ENCODE data around the gene KRABD2.
A peak's percentile ranks its signal among the peaks of the same experiment; 100 is the strongest.

The KRABD2 gene

GRCh38 chr17:8417806-8418205, 41.3 kb upstream of the KRABD2 start:
- no peaks in the 10 kb centered on the region for H3K36me3 ChIP-seq
- TF ChIP-seq POLR2A (IDR thresholded peaks at IDR 0.05) (no peak), CTCF (IDR thresholded peaks at IDR 0.05) (no peak)
- H3K9me3 ChIP-seq, result no peaks in the 10 kb centered on the region
- H3K4me1 ChIP-seq, result peaks cover 0 to 21% (median 5%) of the 10 kb centered on the region in 4 donors
- no peak overlapping the region for H3K27ac ChIP-seq
- no peak for DNase-seq
- no peak overlapping the region for H3K4me3 ChIP-seq
- H3K27me3 ChIP-seq, result no peaks in the 10 kb centered on the region

- DNase-seq, result no peak
- Histone ChIP-seq H3K9me3 (no peaks in the 10 kb centered on the region), H3K27ac (no peak overlapping the region), H3K36me3 (no peaks in the 10 kb centered on the region), H3K4me1 (peaks cover 0 to 6% (median 0%) of the 10 kb centered on the region in 4 donors), H3K27me3 (no peaks in the 10 kb centered on the region), H3K4me3 (no peak overlapping the region)
- TF ChIP-seq CTCF (IDR thresholded peaks at IDR 0.05) (no peak), POLR2A (IDR thresholded peaks at IDR 0.05) (no peak)
Observed at GRCh38 chr17:8413938-8414337, 37.4 kb upstream of the KRABD2 start.

GRCh38 chr17:8413328-8413727, 36.8 kb upstream of the KRABD2 start:
- Histone ChIP-seq H3K27me3 (no peaks in the 10 kb centered on the region), H3K4me3 (no peak overlapping the region), H3K36me3 (no peaks in the 10 kb centered on the region), H3K4me1 (peaks cover 0 to 6% (median 0%) of the 10 kb centered on the region in 4 donors), H3K27ac (no peak overlapping the region), H3K9me3 (no peaks in the 10 kb centered on the region)
- TF ChIP-seq CTCF (IDR thresholded peaks at IDR 0.05) (no peak), POLR2A (IDR thresholded peaks at IDR 0.05) (no peak)
- no peak for DNase-seq

GRCh38 chr17:8412089-8412488, 35.6 kb upstream of the KRABD2 start:
- peak in 1 of 3 donors; percentile 71 for DNase-seq
- H3K27me3 ChIP-seq, result no peaks in the 10 kb centered on the region
- peak overlapping the region in 1 of 4 donors; percentile 31 for H3K27ac ChIP-seq
- TF ChIP-seq POLR2A (IDR thresholded peaks at IDR 0.05) (no peak), CTCF (IDR thresholded peaks at IDR 0.05) (no peak)
- H3K36me3 ChIP-seq, result no peaks in the 10 kb centered on the region
- H3K9me3 ChIP-seq, result no peaks in the 10 kb centered on the region
- H3K4me3 ChIP-seq, result no peak overlapping the region
- H3K4me1 ChIP-seq, result peaks cover 0 to 6% (median 0%) of the 10 kb centered on the region in 4 donors

- Histone ChIP-seq H3K27ac (no peak overlapping the region), H3K27me3 (no peaks in the 10 kb centered on the region), H3K4me3 (no peak overlapping the region), H3K4me1 (peaks cover 0 to 6% (median 0%) of the 10 kb centered on the region in 4 donors), H3K36me3 (no peaks in the 10 kb centered on the region), H3K9me3 (no peaks in the 10 kb centered on the region)
- no peak for DNase-seq
- TF ChIP-seq CTCF (IDR thresholded peaks at IDR 0.05), result no peak
- TF ChIP-seq POLR2A (IDR thresholded peaks at IDR 0.05), result no peak
Observed at GRCh38 chr17:8410883-8411238, 34.4 kb upstream of the KRABD2 start.

All from Peyer's patch (tissue), 4 donors.